DND-41 (cell line): Measurements from ENCODE around the gene CPNE6.
"Not testable (repeated sequence)": the region's sequence is repeated elsewhere in the genome, so short reads cannot be mapped to it uniquely, and the experiment has no call there.

ENCODE experiments used
- ATAC-seq: fragments of 200-7000 bp; cut with Tn5 transposase; 3 replicates; pipeline ENCODE4 v1.9.1; 2021; ENCODE audit warnings: low read depth; ENCODE audit not compliant: insufficient read depth
- DNase-seq: peaks from one replicate; pipeline ENCODE4 v3.0.0-alpha.2; 2020
- H2AFZ ChIP-seq: 2 replicates; pipeline ENCODE4 v1.6.0; 2012; ENCODE audit warnings: low read depth, low read length
- H3K27ac ChIP-seq: 2 replicates; pipeline ENCODE4 v1.5.1; 2012; ENCODE audit warnings: low read length, inconsistent platforms
- H3K27me3 ChIP-seq: fragments of 200-600 bp; sonication (generic); 2 replicates; pipeline ENCODE4 v1.6.0; 2012; ENCODE audit warnings: low read length, mild to moderate bottlenecking, inconsistent platforms; ENCODE audit not compliant: insufficient read depth, poor library complexity
- H3K36me3 ChIP-seq: 2 replicates; pipeline ENCODE4 v1.5.1; 2012; ENCODE audit warnings: low read length, inconsistent platforms; ENCODE audit not compliant: insufficient read depth
- H3K4me1 ChIP-seq: 2 replicates; pipeline ENCODE4 v1.5.1; 2012; ENCODE audit warnings: mild to moderate bottlenecking, low read length; ENCODE audit not compliant: insufficient read depth
- H3K4me2 ChIP-seq: 2 replicates; pipeline ENCODE4 v1.6.0; 2012; ENCODE audit warnings: mild to moderate bottlenecking, moderate library complexity, low read length, inconsistent platforms; ENCODE audit not compliant: insufficient read depth
- H3K4me3 ChIP-seq, 2 experiments: fragments of 200-600 bp in 1 of 2; shearing (Covaris generic) in 1 of 2; 2 replicates each; pipeline ENCODE4 v1.5.1; 2012 to 2016; ENCODE audit warnings: inconsistent platforms in 2 of 2, low read length in 2 of 2, mild to moderate bottlenecking in 2 of 2, low read depth in 1 of 2, moderate library complexity in 1 of 2
- H3K79me2 ChIP-seq: 2 replicates; pipeline ENCODE4 v1.6.0; 2012; ENCODE audit warnings: low read length, inconsistent platforms; ENCODE audit not compliant: insufficient read depth
- H3K9ac ChIP-seq: 2 replicates; pipeline ENCODE4 v1.6.0; 2012; ENCODE audit warnings: low read depth, mild to moderate bottlenecking, inconsistent platforms, low read length, moderate library complexity
- H3K9me3 ChIP-seq: 2 replicates; pipeline ENCODE4 v1.5.1; 2012; ENCODE audit warnings: low read length, moderate library complexity, mild to moderate bottlenecking, inconsistent platforms; ENCODE audit not compliant: insufficient read depth, severe bottlenecking
- H4K20me1 ChIP-seq: 2 replicates; pipeline ENCODE4 v1.6.0; 2012; ENCODE audit warnings: low read length; ENCODE audit not compliant: insufficient read depth
- EZH2 ChIP-seq: IDR thresholded peaks from 3 replicates; pipeline ENCODE4 v1.6.1; 2012; ENCODE audit warnings: borderline replicate concordance, low read depth, mild to moderate bottlenecking, moderate library complexity, low read length, inconsistent platforms; ENCODE audit not compliant: severe bottlenecking
- TF ChIP-seq, protein P1 (sequence below): IDR thresholded peaks from 2 replicates; pipeline ENCODE4 v1.5.1; 2012; ENCODE audit warnings: borderline replicate concordance, low read length, moderate library complexity, mild to moderate bottlenecking; ENCODE audit not compliant: poor library complexity, severe bottlenecking; ENCODE audit errors: extremely low read depth

Gene CPNE6

GRCh38 chr14:24071144-24071697, at the start of gene CPNE6:
TSS of gene CPNE6 (plus strand) at chr14:24071562. CDS start at chr14:24072937, 1,375 bp downstream.
- H3K27ac ChIP-seq: no peak within 1 kb of the TSS
- no peaks in the 10 kb centered on the region for H3K27me3 ChIP-seq
- peaks cover 6% of the 10 kb centered on the region; the same call in 1 of the 2 replicates for H4K20me1 ChIP-seq
- no peaks in the 10 kb centered on the region for H3K36me3 ChIP-seq
- no peak for ATAC-seq
- TF ChIP-seq, protein P1, sequence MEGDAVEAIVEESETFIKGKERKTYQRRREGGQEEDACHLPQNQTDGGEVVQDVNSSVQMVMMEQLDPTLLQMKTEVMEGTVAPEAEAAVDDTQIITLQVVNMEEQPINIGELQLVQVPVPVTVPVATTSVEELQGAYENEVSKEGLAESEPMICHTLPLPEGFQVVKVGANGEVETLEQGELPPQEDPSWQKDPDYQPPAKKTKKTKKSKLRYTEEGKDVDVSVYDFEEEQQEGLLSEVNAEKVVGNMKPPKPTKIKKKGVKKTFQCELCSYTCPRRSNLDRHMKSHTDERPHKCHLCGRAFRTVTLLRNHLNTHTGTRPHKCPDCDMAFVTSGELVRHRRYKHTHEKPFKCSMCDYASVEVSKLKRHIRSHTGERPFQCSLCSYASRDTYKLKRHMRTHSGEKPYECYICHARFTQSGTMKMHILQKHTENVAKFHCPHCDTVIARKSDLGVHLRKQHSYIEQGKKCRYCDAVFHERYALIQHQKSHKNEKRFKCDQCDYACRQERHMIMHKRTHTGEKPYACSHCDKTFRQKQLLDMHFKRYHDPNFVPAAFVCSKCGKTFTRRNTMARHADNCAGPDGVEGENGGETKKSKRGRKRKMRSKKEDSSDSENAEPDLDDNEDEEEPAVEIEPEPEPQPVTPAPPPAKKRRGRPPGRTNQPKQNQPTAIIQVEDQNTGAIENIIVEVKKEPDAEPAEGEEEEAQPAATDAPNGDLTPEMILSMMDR: no peak
- no peak for TF ChIP-seq EZH2
- H3K9ac ChIP-seq: no peak within 1 kb of the TSS
- H3K4me1 ChIP-seq: no peaks in the 10 kb centered on the region
- no peak within 1 kb of the TSS for H3K4me3 ChIP-seq
- no peaks in the 10 kb centered on the region for H3K79me2 ChIP-seq
- no peak within 1 kb of the TSS for H3K4me2 ChIP-seq
- no peaks in the 10 kb centered on the region for H3K9me3 ChIP-seq
- H2AFZ ChIP-seq: no peak within 1 kb of the TSS
- DNase-seq: no peak

DNA sequence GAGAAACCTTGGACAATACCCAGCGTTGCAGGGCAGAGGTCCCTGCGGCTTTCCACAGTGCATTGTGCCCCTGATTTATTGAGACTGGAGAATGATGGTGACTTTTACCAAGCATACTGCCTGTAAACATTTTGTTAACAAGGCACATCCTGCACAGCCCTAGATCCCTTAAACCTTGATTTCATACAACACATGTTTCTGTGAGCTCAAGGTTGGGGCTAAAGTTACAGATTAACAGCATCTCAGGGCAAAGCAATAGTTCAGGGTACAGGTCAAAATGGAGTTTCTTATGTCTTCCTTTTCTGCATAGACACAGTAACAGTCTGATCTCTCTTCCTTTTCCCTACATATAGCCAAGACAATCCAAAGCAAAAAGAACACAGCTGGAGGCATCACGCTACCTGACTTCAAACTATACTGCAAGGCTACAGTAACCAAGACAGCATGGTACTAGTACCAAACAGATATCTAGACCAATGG, 46.4 kb upstream of the CPNE6 start:
- ATAC-seq, H3K9ac ChIP-seq: not testable (repeated sequence)

GRCh38 chr14:24029687-24030086, 41.7 kb upstream of the CPNE6 start:
- not testable (repeated sequence) for DNase-seq, H3K27me3 ChIP-seq, H4K20me1 ChIP-seq, ATAC-seq, H3K4me3 ChIP-seq, H3K27ac ChIP-seq, H2AFZ ChIP-seq, H3K9ac ChIP-seq, H3K4me2 ChIP-seq, H3K79me2 ChIP-seq, H3K36me3 ChIP-seq
- Histone ChIP-seq H3K4me1 (peaks cover 23% of the 10 kb centered on the region), H3K9me3 (peaks cover 12% of the 10 kb centered on the region)

More for the DNA sequence above, 46.4 kb upstream of the CPNE6 start:
- not testable (repeated sequence) for H3K27ac ChIP-seq, H3K4me2 ChIP-seq, H2AFZ ChIP-seq, H4K20me1 ChIP-seq, H3K4me3 ChIP-seq, H3K36me3 ChIP-seq, H3K27me3 ChIP-seq, H3K79me2 ChIP-seq, DNase-seq, H3K9me3 ChIP-seq
- peaks cover 15% of the 10 kb centered on the region for H3K4me1 ChIP-seq

- H3K36me3 ChIP-seq, H2AFZ ChIP-seq, DNase-seq, H3K4me2 ChIP-seq, H3K27ac ChIP-seq, H3K9ac ChIP-seq, ATAC-seq, H3K79me2 ChIP-seq, H4K20me1 ChIP-seq, H3K4me3 ChIP-seq, H3K27me3 ChIP-seq: not testable (repeated sequence)
- peaks cover 12% of the 10 kb centered on the region for H3K9me3 ChIP-seq
- peaks cover 22% of the 10 kb centered on the region for H3K4me1 ChIP-seq
Observed at GRCh38 chr14:24031331-24031730, 40.0 kb upstream of the CPNE6 start.

DNA sequence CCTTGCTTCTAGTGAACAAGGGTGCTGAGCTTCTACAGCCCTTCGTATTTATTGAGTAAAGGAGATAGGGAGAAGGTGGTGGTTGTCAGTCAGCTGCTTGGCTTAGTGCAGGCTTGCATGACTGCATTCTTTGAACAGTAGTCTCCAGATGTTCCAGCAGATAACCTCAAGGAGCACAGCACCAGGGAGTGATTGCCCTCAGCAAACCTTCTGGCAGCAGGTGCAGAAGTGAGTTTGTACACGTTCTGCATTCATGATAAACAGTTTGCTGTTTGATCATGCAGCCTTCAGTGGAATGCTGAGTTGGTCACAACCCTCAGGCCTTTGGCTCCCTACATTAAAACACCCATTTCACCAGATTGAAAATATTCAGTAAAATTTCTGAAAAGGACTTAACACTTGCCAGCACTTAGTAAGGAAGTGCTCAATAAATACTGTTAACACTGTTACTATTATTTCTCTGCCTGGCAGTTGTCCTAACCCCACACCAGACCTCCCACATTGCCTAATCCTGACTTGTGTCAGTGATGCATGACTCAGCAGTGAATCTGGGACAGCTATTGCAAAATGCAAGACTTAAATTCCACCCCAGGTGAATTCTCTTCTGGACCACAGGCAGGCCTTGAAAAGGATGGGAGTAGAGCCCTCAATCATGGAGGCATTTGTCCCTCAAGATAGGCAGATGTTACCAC, 38.5 kb upstream of the CPNE6 start:
- no peaks in the 10 kb centered on the region for H3K79me2 ChIP-seq
- DNase-seq (no peak), ATAC-seq (no peak)
- H3K36me3 ChIP-seq: no peaks in the 10 kb centered on the region
- H3K4me3 ChIP-seq: no peak overlapping the region
- H3K4me1 ChIP-seq: peaks cover 30% of the 10 kb centered on the region
- no peak overlapping the region for H3K4me2 ChIP-seq
- H3K9ac ChIP-seq: no peak overlapping the region
- H4K20me1 ChIP-seq: no peaks in the 10 kb centered on the region
- H3K27me3 ChIP-seq: no peaks in the 10 kb centered on the region
- H3K9me3 ChIP-seq: peaks cover 12% of the 10 kb centered on the region
- no peak overlapping the region for H2AFZ ChIP-seq
- H3K27ac ChIP-seq: no peak overlapping the region
- TF ChIP-seq EZH2: no peak
- TF ChIP-seq, protein P1: no peak

DNA sequence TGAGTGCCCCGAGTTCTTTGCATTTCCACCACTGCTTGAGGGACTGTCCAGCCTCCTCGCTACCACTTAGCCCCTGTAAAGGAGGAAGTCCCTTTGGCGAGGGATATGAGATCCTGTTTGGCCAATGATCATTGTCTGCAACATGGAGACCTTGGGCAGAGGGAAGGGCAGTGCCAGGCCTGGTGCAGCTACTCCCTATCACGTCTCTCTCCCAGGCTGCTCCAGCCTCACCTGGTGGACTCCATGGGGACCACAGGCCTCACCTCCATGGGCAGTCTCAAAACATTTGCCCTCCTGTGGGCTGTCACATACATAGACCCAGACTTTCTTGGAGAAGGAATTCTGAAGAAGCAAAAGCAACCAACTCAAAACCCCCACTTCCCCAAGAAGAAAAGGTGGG, 35.6 kb upstream of the CPNE6 start:
- H3K9ac ChIP-seq: peak overlapping the region; percentile 75
- not testable (repeated sequence) for H3K36me3 ChIP-seq, DNase-seq, H4K20me1 ChIP-seq, H3K27me3 ChIP-seq, ATAC-seq, H3K79me2 ChIP-seq
- H3K9me3 ChIP-seq: peaks cover 12% of the 10 kb centered on the region
- peak overlapping the region in 1 of 2 experiments; percentile 74; a peak in 2 of 4 replicates for H3K4me3 ChIP-seq
- peak overlapping the region; percentile 91 for H3K27ac ChIP-seq
- H3K4me2 ChIP-seq: peak overlapping the region; percentile 80
- H3K4me1 ChIP-seq: peaks cover 27% of the 10 kb centered on the region
- H2AFZ ChIP-seq: peak overlapping the region; percentile 79
